Cardiac muscle cell (in vitro differentiated cells and primary cell): ENCODE data around the gene TBC1D23. TPM values are rescaled to one million over a fixed set of nuclear protein-coding genes. Genes with fewer than 3 reads are reported as not detected.
"Not testable (repeated sequence)": the region's sequence is repeated elsewhere in the genome, so short reads cannot be mapped to it uniquely, and the experiment has no call there.

Source experiments
- DNase-seq, 2 donors: peaks; one replicate each; pipeline versions ENCODE4 v3.0.0 to v3.0.0-alpha.2; 2010 to 2017; ENCODE audit warnings: low read depth in 1 of 2, low spot score in 1 of 2
- H3K27ac ChIP-seq: fragments of 200-600 bp; sonication (generic); 2 replicates; pipeline ENCODE4 v1.5.1; 2016
- H3K27me3 ChIP-seq: fragments of 200-600 bp; sonication (generic); 2 replicates; pipeline ENCODE4 v1.6.0; 2016; ENCODE audit warnings: control low read depth
- H3K36me3 ChIP-seq: fragments of 200-600 bp; sonication (generic); 2 replicates; pipeline ENCODE4 v1.5.1; 2016; ENCODE audit warnings: control low read depth
- H3K4me1 ChIP-seq: fragments of 200-600 bp; sonication (generic); 2 replicates; pipeline ENCODE4 v1.8.1; 2017; ENCODE audit warnings: low read depth, mild to moderate bottlenecking, mixed run types
- H3K4me3 ChIP-seq: fragments of 200-600 bp; sonication (generic); 2 replicates; pipeline ENCODE4 v1.5.1; 2016; ENCODE audit warnings: mild to moderate bottlenecking
- H3K9me3 ChIP-seq: fragments of 200-600 bp; sonication (generic); 2 replicates; pipeline ENCODE4 v1.5.1; 2017; ENCODE audit warnings: low read depth, mild to moderate bottlenecking, control low read depth
- polyA plus RNA-seq: library from polyadenylated mRNA; unstranded; fragments of >200 nt; fragmentation: Nextera tagmentation; extraction: Ambion mirVana; gene quantifications from 2 replicates; pipeline ENCODE4 v1.2.1, GENCODE V29; 2016
- total RNA-seq: library from RNA; depleted of rRNA; stranded (reverse); fragments of >200 nt; gene quantifications from 2 replicates; pipeline ENCODE4 v1.2.3, GENCODE V29; 2016
- TF ChIP-seq, protein P1 (sequence below): IDR thresholded peaks from 2 replicates; pipeline ENCODE4 v1.5.1; 2012; ENCODE audit warnings: low read depth, mild to moderate bottlenecking, low read length

The TBC1D23 gene
- total and polyA plus RNA-seq, 2 experiments from 2014 or later: 15.3 to 19.3 TPM

DNA sequence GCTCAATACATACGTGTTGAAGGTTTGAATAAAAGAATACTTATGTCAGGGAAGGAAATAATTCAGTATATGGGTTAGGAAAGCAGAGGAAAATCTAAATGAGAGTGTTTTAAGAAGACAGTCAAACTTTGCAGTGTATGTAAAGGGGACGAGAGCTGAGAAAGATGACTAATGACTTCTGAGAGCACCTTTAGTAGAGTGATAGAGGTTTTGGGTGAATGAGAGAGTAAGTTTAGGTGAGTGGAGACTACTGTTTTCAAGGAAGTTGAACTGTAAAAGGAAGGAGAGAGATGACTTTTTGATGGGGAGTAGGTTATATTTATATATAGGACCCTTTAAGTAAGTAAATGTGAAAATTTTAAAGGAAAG lies 9.4 kb downstream of the TBC1D23 start:
- Histone ChIP-seq H3K4me1 (no peaks in the 10 kb centered on the region), H3K4me3 (no peak overlapping the region), H3K9me3 (no peaks in the 10 kb centered on the region), H3K36me3 (no peaks in the 10 kb centered on the region), H3K27me3 (no peaks in the 10 kb centered on the region), H3K27ac (no peak overlapping the region)
- TF ChIP-seq, protein P1, sequence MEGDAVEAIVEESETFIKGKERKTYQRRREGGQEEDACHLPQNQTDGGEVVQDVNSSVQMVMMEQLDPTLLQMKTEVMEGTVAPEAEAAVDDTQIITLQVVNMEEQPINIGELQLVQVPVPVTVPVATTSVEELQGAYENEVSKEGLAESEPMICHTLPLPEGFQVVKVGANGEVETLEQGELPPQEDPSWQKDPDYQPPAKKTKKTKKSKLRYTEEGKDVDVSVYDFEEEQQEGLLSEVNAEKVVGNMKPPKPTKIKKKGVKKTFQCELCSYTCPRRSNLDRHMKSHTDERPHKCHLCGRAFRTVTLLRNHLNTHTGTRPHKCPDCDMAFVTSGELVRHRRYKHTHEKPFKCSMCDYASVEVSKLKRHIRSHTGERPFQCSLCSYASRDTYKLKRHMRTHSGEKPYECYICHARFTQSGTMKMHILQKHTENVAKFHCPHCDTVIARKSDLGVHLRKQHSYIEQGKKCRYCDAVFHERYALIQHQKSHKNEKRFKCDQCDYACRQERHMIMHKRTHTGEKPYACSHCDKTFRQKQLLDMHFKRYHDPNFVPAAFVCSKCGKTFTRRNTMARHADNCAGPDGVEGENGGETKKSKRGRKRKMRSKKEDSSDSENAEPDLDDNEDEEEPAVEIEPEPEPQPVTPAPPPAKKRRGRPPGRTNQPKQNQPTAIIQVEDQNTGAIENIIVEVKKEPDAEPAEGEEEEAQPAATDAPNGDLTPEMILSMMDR: no peak
- DNase-seq: no peak

DNA sequence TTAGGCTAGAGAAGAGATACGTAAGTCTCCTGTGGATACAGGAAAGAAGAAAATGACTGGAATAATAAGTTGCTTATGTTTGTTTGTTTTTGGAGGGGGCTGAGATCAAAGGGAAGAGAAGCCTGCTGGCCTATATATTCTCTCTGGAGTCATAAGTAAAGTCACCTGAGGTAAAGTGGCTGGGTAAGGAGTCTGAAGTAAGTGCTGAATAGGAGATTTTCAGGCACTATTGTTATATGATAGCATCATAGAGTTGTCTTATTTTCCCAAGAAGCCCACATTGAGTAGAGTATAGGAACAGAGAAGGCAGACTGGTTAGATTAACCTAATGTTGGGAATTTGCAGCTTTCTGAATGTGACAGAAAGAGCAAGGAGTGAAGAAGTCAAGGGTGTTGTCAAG lies 10.7 kb downstream of the TBC1D23 start:
- Histone ChIP-seq H3K4me1 (no peaks in the 10 kb centered on the region), H3K36me3 (no peaks in the 10 kb centered on the region), H3K27me3 (no peaks in the 10 kb centered on the region), H3K27ac (no peak overlapping the region), H3K9me3 (no peaks in the 10 kb centered on the region), H3K4me3 (no peak overlapping the region)
- no peak for DNase-seq
- TF ChIP-seq, protein P1: no peak

DNA sequence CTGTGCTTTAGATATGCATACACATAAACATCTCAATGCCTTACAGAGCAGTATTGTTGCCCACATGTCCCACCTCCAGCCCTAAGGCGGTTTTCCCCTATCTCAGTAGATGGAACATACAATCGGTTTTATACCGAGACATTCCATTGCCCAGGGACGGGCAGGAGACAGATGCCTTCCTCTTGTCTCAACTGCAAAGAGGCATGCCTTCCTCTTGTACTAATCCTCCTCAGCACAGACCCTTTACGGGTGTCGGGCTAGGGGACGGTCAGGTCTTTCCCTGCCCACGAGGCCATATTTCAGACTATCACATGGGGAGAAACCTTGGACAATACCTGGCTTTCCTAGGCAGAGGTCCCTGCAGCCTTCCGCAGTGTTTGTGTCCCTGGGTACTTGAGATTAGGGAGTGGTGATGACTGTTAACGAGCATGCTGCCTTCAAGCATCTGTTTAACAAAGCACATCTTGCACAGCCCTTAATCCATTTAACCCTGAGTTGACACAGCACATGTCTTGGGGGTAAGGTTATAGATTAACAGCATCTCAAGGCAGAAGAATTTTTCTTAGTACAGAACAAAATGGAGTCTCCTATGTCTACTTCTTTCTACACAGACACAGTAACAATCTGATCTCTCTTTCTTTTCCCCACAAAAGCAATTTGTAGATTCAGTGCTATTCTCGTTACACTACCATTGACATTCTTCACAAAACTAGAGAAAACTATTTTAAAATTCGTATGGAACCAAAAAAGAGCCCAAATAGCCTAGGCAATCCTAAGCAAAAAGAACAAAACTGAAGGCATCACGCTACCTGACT lies 12.2 kb downstream of the TBC1D23 start:
- not testable (repeated sequence) for H3K36me3 ChIP-seq

DNA sequence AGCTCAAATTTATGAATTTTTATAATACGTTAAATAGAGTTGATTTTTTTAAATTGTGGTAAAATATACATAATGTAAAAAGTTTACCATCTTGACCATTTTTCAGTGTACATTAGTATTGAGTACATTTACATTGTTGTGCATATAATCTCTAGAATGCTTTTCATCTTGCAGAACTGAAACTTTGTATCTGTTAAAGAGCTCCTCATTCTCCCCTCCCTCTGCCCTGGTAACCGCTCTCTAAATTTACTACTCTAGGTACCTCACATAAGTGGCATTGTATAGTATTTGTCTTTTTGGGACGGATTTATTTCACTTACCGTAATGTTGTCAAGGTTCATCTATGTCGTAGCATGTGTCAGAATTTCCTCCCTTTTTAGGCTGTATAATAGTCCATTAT lies 13.6 kb downstream of the TBC1D23 start:
- TF ChIP-seq, protein P1: no peak
- no peak for DNase-seq
- H3K4me3 ChIP-seq: no peak overlapping the region
- no peaks in the 10 kb centered on the region for H3K36me3 ChIP-seq
- no peaks in the 10 kb centered on the region for H3K9me3 ChIP-seq
- H3K4me1 ChIP-seq: no peaks in the 10 kb centered on the region
- H3K27ac ChIP-seq: no peak overlapping the region
- H3K27me3 ChIP-seq: no peaks in the 10 kb centered on the region

More for the DNA sequence above, 12.2 kb downstream of the TBC1D23 start:
- H3K27me3 ChIP-seq, H3K4me1 ChIP-seq, DNase-seq, H3K4me3 ChIP-seq, H3K9me3 ChIP-seq, H3K27ac ChIP-seq: not testable (repeated sequence)

DNA sequence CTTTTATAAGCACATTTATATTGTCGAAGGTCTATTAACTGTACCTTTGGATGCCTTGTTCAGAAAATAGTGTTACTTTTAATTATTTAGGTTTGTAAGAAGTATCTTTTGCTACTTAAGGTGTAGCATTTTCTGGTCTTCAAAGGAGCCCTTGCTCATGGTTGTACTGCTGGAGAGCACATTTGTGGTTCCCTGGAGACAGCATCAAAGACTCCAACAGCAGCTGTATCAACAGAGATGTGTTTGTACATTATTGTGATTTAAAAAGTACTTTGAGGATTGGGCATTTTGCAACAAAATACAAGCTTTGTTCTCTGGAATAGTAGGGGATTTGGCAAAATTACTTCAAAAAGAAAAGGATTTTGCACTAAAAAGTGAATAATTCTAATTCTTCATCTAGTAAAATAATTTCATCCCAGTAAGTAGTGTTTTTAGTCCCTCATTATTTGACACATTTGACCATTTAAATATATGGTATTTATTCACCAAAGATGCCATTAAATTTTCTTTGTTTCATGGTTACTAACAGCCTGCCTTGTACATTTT lies 16.5 kb downstream of the TBC1D23 start:
- TF ChIP-seq, protein P1: no peak
- H3K27me3 ChIP-seq: no peaks in the 10 kb centered on the region
- H3K4me3 ChIP-seq: no peak overlapping the region
- no peaks in the 10 kb centered on the region for H3K4me1 ChIP-seq
- DNase-seq: peak in 1 of 2 donors; percentile 5
- H3K27ac ChIP-seq: no peak overlapping the region
- peaks cover 2% of the 10 kb centered on the region for H3K36me3 ChIP-seq
- H3K9me3 ChIP-seq: no peaks in the 10 kb centered on the region

DNA sequence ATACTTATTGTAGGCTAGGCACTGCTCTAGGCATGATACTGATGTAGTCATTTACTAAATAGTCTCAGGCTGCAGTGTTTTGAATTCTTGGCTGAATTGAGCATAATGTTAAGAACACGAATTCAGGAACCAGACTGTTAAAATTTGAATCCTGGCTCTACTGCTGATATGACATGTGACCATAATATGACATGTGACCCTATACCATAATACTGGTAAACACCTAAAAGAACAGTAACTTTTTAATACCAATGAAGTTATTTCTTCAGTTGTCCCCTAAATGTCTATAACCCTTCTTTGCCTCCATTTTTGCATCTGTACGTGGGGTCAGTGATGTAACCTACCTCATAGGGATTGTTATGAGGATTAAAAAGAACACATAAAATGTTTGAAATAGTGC lies 18.1 kb downstream of the TBC1D23 start:
- no peak for DNase-seq
- no peak overlapping the region for H3K27ac ChIP-seq
- TF ChIP-seq, protein P1: no peak
- no peaks in the 10 kb centered on the region for H3K9me3 ChIP-seq
- no peaks in the 10 kb centered on the region for H3K4me1 ChIP-seq
- no peaks in the 10 kb centered on the region for H3K27me3 ChIP-seq
- H3K36me3 ChIP-seq: peaks cover 2% of the 10 kb centered on the region
- no peak overlapping the region for H3K4me3 ChIP-seq
